ENCODE results near the gene SPATA7.

Gene SPATA7

DNA sequence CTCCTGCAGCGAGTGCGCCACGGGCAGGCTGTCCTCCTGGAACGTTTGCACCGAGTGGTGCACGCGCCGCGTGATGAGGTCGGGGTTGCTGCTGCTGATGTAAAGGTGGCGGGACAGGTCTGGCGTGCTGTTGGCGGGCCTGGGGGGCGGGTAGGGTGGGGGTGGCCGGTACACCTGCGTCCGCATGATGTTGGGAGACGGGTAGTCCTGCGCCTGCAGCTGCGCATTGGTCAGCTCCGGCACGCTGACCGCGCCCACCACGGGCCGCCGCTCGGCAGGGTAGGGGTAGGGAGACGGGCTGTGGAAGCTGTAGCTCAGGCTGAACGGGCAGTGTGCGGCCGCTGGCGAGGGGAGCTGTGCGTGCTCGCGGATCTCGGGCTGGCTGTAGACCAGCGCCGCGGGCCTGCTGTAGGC, 94.1 kb downstream of the SPATA7 start:
- in situ Hi-C loops (cut with MboI; ENCODE audit: low sequenced_read_pairs), result loop anchor here (25.0 kb wide), 1 partner anchor 1433 kb away; no protein-coding TSS in a partner anchor

DNA sequence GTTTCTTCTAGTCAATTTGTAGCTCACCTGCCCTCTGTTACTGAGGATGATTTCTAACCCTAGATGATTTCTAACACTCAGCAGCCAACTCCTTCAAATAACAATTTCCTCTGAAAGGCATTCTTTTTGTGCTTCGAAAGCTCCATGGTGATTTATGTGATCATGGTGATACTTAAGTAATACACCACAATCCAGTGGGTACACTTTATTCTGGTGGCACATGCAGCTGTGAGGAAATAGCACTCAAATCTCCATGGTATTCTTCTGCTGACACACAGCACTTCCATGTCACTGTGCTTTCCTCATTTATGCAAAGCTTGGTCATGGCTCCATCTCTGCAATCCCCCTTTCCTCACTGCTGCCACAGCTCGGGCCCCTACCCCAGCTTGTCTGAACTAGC, 95.6 kb downstream of the SPATA7 start:
- in situ Hi-C loops (cut with MboI; ENCODE audit: low sequenced_read_pairs), result loop anchor here (25.0 kb wide), 1 partner anchor 1431 kb away; no protein-coding TSS in a partner anchor

DNA sequence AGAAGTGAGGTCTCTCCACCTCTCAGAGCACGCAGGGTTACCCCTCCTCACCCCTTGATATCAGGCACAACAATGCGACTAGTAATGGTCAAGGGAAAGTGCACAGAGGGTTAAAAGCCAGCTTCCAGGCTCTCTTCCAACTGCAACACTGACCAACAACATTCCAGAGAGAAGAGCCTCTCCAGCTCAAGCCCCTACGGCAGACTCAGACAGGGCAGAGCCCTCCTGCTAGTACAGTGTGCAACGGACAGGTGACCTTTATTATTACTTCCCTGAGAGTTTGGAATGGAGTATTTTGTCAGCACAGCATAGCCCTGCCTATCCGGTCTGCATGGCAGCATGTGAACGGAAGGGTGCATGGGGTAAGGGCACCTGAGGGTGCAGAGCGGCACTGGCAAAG, 96.3 kb downstream of the SPATA7 start:
- in situ Hi-C loops (cut with MboI; ENCODE audit: low sequenced_read_pairs), result loop anchor here (25.0 kb wide), 1 partner anchor 1431 kb away; no protein-coding TSS in a partner anchor

DNA sequence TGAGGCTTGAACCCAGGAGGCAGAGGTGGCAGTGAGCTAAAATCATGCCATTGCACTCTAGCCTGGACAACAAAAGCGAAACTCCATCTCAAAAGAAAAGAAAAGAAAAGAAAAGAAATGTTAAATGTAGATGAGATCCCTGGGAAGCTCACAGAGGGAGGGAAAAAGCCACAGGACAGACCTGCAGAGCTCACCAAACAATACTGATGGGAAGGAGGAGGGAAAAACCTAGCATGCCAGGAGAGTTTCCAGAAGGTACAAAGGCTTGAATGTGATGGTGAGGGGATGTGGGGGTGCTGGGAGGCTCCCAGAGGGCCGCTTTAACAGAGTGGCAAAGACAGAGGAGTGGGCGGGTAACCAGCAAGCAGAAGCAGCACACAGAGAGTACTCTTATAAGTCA, 97.1 kb downstream of the SPATA7 start:
- in situ Hi-C loops (cut with MboI; ENCODE audit: low sequenced_read_pairs), result loop anchor here (25.0 kb wide), 1 partner anchor 1430 kb away; no protein-coding TSS in a partner anchor

Measured in HL-60/S4 treated with retinoic acid at 250 ng/mL for 4 days and 3 days (cell line).